Mucosa of rectum (tissue), 2 donors: ENCODE measurements around the gene HNRNPU.

Experiments used
- H3K27ac ChIP-seq, 2 donors: one replicate each; pipeline ENCODE4 v1.7.0; 2013; ENCODE audit warnings: inconsistent platforms in 2 of 2, low read depth in 2 of 2, low read length in 2 of 2
- H3K27me3 ChIP-seq, 2 donors: one replicate each; pipeline ENCODE4 v1.7.0; 2013; ENCODE audit warnings: low read length in 2 of 2; ENCODE audit not compliant: control insufficient read depth in 2 of 2, insufficient read depth in 2 of 2
- H3K36me3 ChIP-seq, 2 donors: one replicate each; pipeline ENCODE4 v1.7.0; 2013; ENCODE audit warnings: low read length in 2 of 2; ENCODE audit not compliant: control insufficient read depth in 2 of 2, insufficient read depth in 2 of 2
- H3K4me1 ChIP-seq, 2 donors: one replicate each; pipeline ENCODE4 v1.7.0; 2013; ENCODE audit warnings: low read length in 2 of 2, mild to moderate bottlenecking in 1 of 2; ENCODE audit not compliant: control insufficient read depth in 2 of 2, insufficient read depth in 2 of 2
- H3K4me3 ChIP-seq, 2 donors: one replicate each; pipeline ENCODE4 v1.7.0; 2013; ENCODE audit warnings: low read length in 2 of 2
- H3K9ac ChIP-seq, 2 donors: one replicate each; pipeline ENCODE4 v1.7.0; 2013; ENCODE audit warnings: low read length in 2 of 2, low read depth in 1 of 2, mild to moderate bottlenecking in 1 of 2
- H3K9me3 ChIP-seq, 2 donors: one replicate each; pipeline ENCODE4 v1.7.0; 2013; ENCODE audit warnings: low read length in 2 of 2; ENCODE audit not compliant: control insufficient read depth in 2 of 2
- donor health status: healthy.
- donor health status: Normal muscosa, but diverticular disease.

The HNRNPU gene

DNA sequence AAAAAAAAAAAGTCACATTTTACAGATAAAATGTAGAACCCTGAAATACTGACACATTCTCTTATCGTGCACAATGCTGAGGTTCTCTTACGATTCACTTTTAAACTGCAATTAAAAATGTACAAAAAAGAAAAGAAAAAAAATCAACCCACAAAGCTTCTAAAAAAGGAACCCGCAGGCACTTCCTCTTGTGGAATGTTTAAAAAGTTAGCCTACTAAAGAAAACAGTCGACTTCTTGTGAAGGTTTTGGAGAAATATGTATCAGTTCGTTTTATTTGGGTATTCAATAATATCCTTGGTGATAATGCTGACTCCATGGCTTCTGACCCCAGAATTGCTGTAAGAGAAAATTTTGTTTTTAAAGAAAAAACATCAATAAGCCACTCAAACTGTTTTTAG lies 10.2 kb downstream of the HNRNPU start:
- Histone ChIP-seq H3K27ac (no peak overlapping the region), H3K4me3 (no peak overlapping the region), H3K27me3 (no peaks in the 10 kb centered on the region), H3K36me3 (peaks cover 74 to 76% of the 10 kb centered on the region in 2 donors), H3K9ac (no peak overlapping the region), H3K9me3 (no peaks in the 10 kb centered on the region), H3K4me1 (no peaks in the 10 kb centered on the region)

GRCh38 chr1:244852694-244853093 lies 11.6 kb downstream of the HNRNPU start:
- Histone ChIP-seq H3K9ac (no peak overlapping the region), H3K27me3 (no peaks in the 10 kb centered on the region), H3K4me3 (no peak overlapping the region), H3K27ac (no peak overlapping the region), H3K4me1 (no peaks in the 10 kb centered on the region), H3K9me3 (no peaks in the 10 kb centered on the region), H3K36me3 (peaks cover 68 to 69% of the 10 kb centered on the region in 2 donors)

- H3K4me3 ChIP-seq = no peak overlapping the region
- peaks cover 62 to 67% of the 10 kb centered on the region in 2 donors for H3K36me3 ChIP-seq
- H3K27ac ChIP-seq = no peak overlapping the region
- H3K27me3 ChIP-seq = no peaks in the 10 kb centered on the region
- no peaks in the 10 kb centered on the region for H3K9me3 ChIP-seq
- H3K4me1 ChIP-seq = no peaks in the 10 kb centered on the region
- no peak overlapping the region for H3K9ac ChIP-seq
These were observed 12.7 kb downstream of the HNRNPU start for GRCh38 chr1:244851546-244852231.

GRCh38 chr1:244850896-244851295 lies 13.4 kb downstream of the HNRNPU start:
- H3K9me3 ChIP-seq = no peaks in the 10 kb centered on the region
- H3K9ac ChIP-seq = no peak overlapping the region
- no peaks in the 10 kb centered on the region for H3K27me3 ChIP-seq
- H3K36me3 ChIP-seq = peaks cover 61 to 64% of the 10 kb centered on the region in 2 donors
- no peaks in the 10 kb centered on the region for H3K4me1 ChIP-seq
- no peak overlapping the region for H3K27ac ChIP-seq
- no peak overlapping the region for H3K4me3 ChIP-seq

DNA sequence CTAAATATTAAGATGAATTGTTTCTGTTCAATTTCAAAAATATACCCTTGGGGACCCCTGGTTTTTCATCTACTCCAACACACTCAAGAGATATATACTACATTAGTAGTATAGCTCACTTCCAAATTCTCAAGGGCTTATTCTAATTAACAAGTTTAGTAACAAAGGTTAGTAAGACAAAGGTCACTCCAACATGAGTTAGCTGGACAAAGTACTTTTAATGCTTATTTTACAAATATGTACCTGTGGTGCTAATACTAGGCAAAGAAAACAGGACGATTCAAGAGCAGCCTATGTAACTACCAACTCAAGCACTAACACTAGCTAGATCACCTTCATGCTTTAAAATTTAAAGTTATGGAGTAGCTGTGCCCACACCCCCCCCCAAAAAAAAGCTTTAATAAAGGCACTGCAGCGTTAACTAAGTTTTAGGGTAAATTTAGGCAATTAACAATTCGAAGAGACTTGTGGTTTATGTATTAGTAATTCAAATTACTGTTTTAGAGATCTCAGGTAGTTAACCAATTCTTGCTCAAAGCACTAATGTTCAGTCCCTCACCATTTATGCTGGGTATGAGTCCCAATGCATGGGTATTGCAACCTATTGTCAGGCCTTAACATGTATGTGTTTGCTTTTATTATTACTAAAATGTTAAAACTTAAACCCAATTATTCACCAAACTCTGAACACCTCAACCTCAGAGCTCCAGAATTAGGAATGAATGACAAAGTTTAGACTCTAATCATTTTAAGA lies 14.1 kb downstream of the HNRNPU start:
- no peak overlapping the region for H3K4me3 ChIP-seq
- H3K27ac ChIP-seq = no peak overlapping the region
- peaks cover 57 to 59% of the 10 kb centered on the region in 2 donors for H3K36me3 ChIP-seq
- H3K4me1 ChIP-seq = no peaks in the 10 kb centered on the region
- no peak overlapping the region for H3K9ac ChIP-seq
- H3K9me3 ChIP-seq = no peaks in the 10 kb centered on the region
- no peaks in the 10 kb centered on the region for H3K27me3 ChIP-seq

GRCh38 chr1:244849189-244849866 lies 15.0 kb downstream of the HNRNPU start:
- peaks cover 58 to 60% of the 10 kb centered on the region in 2 donors for H3K36me3 ChIP-seq
- H3K27me3 ChIP-seq = no peaks in the 10 kb centered on the region
- H3K9me3 ChIP-seq = no peaks in the 10 kb centered on the region
- H3K4me1 ChIP-seq = no peaks in the 10 kb centered on the region
- H3K4me3 ChIP-seq = no peak overlapping the region
- H3K9ac ChIP-seq = no peak overlapping the region
- H3K27ac ChIP-seq = no peak overlapping the region

DNA sequence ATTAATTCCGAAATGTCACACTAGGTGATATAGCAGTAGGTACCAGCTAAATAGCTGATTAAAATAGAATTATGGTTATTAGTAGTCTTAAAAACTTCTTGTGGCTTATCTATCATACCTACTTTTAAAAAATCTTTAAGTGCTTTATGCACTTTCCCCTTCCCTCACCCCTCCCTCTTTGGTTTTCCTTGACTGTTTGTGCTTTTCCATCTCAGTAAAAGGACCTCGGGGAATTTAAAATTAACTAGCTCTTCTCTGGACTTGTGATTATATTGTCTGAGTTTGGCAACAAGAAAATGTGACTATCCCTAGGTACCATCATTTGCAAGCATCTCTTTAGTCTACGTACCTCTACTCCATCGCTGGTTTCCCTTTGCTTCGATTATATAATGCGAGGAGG lies 17.7 kb downstream of the HNRNPU start:
- Histone ChIP-seq H3K36me3 (peaks cover 56 to 63% of the 10 kb centered on the region in 2 donors), H3K9ac (no peak overlapping the region), H3K4me1 (peaks cover 0 to 6% of the 10 kb centered on the region in 2 donors), H3K9me3 (no peaks in the 10 kb centered on the region), H3K27ac (no peak overlapping the region), H3K27me3 (no peaks in the 10 kb centered on the region), H3K4me3 (no peak overlapping the region)

DNA sequence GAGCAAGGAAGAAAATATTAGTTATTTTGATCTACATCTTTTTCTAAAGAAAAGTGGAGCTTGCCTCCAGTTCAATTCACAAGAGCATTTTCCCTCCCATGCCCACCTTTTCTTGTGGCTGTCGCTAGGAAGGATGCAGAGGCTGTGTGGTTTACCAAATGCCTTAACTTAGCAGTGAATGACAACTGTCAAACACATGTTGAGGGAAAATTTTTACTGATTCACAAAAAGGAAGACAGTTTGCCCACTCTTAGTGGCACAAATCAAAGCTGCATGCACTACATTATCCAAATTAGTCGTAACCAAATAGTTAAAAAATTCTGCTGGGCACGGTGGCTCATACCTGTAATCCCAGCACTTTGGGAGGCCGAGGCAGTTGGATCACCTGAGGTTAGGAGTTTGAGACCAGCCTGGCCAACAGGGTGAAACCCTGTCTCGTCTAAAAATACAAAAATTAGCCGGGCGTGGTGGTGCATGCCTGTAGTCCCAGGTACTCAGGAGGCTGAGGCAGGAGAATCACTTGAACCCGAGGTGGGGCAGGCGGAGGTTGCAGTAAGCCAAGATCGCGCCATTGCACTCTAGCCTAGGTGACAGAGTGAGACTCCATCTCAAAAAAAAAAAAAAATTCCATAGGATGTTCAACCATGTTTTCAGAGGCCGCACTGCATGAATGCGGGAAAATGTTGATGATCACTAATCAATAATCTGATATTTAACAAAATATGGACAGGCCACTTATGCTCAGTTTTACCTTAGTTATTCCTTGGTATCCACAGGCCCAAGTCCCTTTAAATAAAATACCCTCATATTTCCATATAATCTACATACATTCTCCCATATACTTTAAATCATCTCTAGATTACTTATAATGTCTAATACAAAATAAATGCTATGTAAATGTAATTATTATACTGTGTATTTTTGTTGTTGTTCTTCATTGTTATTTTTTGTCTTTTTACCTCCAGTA lies 19.9 kb downstream of the HNRNPU start:
- H3K27ac ChIP-seq = no peak overlapping the region

DNA sequence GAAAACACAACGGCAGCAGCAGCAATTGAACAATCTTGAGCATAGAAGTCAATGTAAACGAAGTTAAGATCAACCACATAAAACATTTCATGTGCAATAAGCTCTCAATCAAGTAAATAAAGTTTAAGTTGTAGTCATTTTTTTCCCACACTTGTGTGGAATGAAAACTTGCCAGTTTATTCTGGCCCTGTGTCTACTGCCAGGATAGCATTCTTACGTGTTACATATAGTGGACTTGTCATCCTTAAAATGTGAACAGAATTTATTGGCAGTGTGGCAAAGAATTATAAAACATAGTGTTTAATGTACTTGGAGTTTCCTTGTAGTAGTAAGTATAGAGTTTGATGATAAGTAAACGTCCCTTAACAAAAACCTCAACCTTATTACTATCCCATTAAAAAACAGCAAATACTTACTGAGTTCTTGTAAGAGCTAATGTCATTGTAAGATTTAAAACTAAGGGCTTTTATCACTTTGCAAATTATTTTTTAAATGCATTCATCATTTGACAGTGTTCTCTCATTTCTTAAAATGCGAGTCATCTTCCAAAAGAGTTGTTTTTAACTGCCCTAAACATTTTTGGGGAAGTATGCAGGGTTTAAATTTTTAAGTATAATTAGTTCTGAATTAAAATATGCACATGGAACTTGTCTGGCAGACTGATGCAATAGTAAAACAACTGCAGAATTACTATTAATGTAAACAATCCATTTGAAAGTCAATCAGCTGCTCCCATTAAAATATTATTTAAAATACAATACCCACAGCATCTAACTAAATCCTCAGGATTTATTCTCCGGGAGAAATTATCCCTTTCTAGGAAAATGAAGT lies 21.0 kb downstream of the HNRNPU start:
- H3K9ac ChIP-seq = no peak overlapping the region
- no peaks in the 10 kb centered on the region for H3K27me3 ChIP-seq
- peaks cover 4 to 13% of the 10 kb centered on the region in 2 donors for H3K4me1 ChIP-seq
- H3K27ac ChIP-seq = no peak overlapping the region
- no peaks in the 10 kb centered on the region for H3K9me3 ChIP-seq
- H3K36me3 ChIP-seq = peaks cover 44 to 47% of the 10 kb centered on the region in 2 donors
- no peak overlapping the region for H3K4me3 ChIP-seq

More for the DNA sequence above, 19.9 kb downstream of the HNRNPU start:
- Histone ChIP-seq H3K4me3 (no peak overlapping the region), H3K9ac (no peak overlapping the region), H3K36me3 (peaks cover 49 to 58% of the 10 kb centered on the region in 2 donors), H3K9me3 (no peaks in the 10 kb centered on the region), H3K4me1 (peaks cover 4 to 13% of the 10 kb centered on the region in 2 donors), H3K27me3 (no peaks in the 10 kb centered on the region)
